C4-2B (cell line): Measurements from ENCODE around the gene ZNF473.

Source experiments
- CTCF ChIP-seq: fragments of 450-650 bp; conservative IDR thresholded peaks from 2 replicates; pipeline ENCODE4 v1.5.1; 2017; ENCODE audit warnings: mild to moderate bottlenecking
- ZFX ChIP-seq: fragments of 450-650 bp; IDR thresholded peaks from 2 replicates; pipeline ENCODE4 v1.6.1; 2017

GRCh38 chr19:50042363-50043024 is 16.7 kb downstream of the ZNF473 start:
- TF ChIP-seq CTCF (no peak), ZFX (no peak)
